ENCODE data around the gene GPRC5B.

The GPRC5B gene

DNA sequence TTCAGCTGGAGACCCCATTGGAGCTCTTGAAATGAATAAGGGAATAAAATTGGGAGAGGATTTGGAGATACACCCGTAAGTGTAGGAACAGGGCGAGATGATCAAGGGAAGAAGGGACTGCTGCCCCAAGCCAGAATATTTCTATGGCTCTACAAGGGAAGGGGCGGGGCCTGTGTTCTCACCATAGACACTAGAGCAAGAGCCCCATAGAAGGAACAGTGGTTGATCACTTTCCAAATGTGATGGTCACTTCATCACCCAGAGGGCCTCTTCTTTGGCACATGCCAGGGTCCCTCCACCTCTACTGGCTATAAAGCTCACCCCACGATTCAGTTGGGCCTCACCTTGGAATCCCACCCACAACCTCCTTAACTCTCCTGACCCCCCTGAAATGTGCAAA, 25.0 kb downstream of the GPRC5B start:
- no peak for DNase-seq (ENCODE audit: low spot score)
- TF ChIP-seq, protein P1, sequence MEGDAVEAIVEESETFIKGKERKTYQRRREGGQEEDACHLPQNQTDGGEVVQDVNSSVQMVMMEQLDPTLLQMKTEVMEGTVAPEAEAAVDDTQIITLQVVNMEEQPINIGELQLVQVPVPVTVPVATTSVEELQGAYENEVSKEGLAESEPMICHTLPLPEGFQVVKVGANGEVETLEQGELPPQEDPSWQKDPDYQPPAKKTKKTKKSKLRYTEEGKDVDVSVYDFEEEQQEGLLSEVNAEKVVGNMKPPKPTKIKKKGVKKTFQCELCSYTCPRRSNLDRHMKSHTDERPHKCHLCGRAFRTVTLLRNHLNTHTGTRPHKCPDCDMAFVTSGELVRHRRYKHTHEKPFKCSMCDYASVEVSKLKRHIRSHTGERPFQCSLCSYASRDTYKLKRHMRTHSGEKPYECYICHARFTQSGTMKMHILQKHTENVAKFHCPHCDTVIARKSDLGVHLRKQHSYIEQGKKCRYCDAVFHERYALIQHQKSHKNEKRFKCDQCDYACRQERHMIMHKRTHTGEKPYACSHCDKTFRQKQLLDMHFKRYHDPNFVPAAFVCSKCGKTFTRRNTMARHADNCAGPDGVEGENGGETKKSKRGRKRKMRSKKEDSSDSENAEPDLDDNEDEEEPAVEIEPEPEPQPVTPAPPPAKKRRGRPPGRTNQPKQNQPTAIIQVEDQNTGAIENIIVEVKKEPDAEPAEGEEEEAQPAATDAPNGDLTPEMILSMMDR (IDR thresholded peaks at IDR 0.05; ENCODE audit: extremely low read depth, missing control alignments), result no peak

DNA sequence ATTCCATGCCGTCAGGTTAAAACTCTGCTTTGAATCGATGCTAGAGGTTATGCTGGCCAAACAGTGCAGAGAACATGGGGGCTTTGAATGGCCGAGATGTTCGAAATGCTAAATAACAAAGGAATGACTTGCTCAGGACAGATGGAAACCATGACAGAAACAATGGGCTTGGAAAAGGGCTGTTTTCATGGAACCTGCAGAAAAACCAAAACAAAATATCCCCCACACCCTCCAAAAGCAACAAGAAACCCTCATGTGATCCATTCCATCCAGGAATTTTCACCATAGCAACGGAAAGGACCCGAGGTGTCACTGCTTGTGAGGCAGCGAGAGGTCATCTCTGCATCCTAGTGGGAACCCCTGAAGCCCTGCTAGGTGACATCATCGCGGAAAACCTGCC, 25.5 kb downstream of the GPRC5B start:
- no peak for DNase-seq (ENCODE audit: low spot score)
- TF ChIP-seq, protein P1 (IDR thresholded peaks at IDR 0.05; ENCODE audit: extremely low read depth, missing control alignments), result no peak

DNA sequence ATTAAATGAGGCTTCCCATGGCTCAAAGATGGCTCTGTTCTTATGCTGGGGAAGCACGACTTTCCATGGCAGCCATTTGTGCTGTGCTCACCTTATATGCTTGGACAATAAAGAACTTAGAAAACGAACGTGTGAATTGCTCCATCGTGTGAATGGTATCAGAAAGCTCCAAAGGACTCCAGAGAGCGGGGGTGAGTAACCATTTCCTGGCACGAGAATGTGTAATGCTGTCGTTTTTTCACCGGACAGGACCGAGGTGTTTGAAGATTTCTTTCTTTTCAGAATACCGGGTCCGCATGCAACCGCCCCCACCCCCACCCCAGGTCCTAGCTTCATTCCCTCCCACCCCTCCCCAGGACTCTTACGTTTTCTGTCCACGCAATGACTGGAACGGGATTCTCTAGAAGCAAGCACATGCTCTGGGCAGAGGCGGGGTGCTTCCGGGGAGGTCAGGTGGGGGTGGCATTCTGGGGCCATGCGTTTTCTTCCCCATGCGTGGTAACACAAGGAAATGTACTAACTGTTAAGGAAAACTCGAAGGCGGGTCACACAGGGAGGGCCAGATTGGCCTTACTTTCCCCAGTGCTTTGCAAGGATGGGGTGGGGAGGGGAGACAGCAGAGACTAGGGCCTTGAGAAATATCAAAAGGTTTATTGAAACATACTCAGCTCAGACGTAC, 26.2 kb downstream of the GPRC5B start:
- TF ChIP-seq, protein P1 (IDR thresholded peaks at IDR 0.05; ENCODE audit: extremely low read depth, missing control alignments), result no peak
- no peak for DNase-seq (ENCODE audit: low spot score)

DNA sequence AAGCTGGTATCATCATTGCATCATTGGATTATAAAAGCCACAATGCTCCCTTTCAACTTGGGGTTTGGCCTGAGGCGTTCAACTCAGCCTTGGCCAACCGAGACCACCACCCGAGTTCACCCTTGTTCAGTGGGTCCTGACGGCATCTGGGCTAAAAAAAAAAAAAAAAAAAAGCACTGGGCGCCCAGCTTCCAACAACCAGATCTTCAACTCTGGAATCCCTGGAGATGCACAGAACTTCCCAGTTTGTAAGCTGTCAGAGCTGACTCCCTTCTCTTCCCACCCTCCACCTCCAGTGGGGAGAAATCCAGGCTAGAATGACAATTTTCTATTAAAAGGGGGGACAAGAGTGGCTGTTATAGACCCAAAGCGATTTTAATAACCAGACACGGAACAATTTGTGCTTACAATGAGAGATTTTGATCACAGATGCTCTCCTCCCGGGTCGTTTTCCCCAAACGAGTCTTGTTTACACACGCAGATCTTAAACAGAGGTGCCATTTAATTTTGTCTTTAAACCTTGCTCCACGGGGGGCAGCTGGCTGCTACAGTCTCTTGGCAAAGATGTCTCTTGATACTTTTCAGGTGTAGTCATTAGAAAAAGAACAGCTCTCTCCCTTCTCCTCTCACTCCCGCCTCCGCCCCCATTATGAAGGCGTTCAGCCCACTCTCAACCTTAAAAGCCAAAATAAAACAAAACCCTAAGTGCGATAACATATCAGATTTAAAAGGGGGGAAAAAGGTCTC, 26.9 kb downstream of the GPRC5B start:
- no peak for DNase-seq (ENCODE audit: low spot score)
- TF ChIP-seq, protein P1 (IDR thresholded peaks at IDR 0.05; ENCODE audit: extremely low read depth, missing control alignments), result no peak

DNA sequence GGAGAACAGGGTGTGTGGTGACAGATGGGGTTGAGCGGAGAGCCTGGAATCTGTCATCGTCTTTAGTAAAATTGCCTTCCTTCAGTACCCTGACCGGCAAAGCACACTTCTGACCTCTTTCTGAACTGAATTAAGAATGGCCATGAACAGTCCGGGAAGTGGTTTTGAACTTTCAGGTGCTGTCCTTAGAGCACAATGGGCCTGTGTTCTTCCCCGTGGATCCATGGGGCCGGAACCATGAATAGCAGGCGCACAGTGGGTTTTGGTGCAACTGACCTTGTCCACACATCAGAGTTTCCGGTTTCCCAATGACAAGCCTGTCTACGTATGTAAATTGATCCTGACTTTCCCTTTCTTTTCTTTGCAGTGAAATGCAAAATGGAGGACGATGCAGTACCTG, 28.5 kb downstream of the GPRC5B start:
- TF ChIP-seq, protein P1 (IDR thresholded peaks at IDR 0.05; ENCODE audit: extremely low read depth, missing control alignments), result no peak

DNA sequence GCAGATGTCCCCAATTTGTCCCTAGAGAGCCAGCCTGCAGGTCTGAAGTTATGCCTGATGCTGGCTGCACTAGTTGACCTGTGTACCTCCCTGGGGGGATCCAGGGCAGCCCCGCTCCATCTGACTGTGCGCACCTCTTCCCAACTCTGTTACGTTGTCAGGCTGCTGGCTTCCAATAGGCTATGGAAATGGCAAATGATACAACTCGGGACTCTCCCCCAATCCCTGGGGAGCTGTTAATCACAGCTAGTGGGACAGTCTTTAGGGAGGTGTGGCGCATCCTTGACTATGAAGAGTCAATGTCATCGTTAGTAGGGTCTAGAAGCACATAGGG, 30.1 kb downstream of the GPRC5B start:
- TF ChIP-seq, protein P1 (IDR thresholded peaks at IDR 0.05; ENCODE audit: extremely low read depth, missing control alignments), result no peak
- no peak for DNase-seq (ENCODE audit: low spot score)

More for the DNA sequence above, 28.5 kb downstream of the GPRC5B start:
- DNase-seq (ENCODE audit: low spot score), result no peak

DNA sequence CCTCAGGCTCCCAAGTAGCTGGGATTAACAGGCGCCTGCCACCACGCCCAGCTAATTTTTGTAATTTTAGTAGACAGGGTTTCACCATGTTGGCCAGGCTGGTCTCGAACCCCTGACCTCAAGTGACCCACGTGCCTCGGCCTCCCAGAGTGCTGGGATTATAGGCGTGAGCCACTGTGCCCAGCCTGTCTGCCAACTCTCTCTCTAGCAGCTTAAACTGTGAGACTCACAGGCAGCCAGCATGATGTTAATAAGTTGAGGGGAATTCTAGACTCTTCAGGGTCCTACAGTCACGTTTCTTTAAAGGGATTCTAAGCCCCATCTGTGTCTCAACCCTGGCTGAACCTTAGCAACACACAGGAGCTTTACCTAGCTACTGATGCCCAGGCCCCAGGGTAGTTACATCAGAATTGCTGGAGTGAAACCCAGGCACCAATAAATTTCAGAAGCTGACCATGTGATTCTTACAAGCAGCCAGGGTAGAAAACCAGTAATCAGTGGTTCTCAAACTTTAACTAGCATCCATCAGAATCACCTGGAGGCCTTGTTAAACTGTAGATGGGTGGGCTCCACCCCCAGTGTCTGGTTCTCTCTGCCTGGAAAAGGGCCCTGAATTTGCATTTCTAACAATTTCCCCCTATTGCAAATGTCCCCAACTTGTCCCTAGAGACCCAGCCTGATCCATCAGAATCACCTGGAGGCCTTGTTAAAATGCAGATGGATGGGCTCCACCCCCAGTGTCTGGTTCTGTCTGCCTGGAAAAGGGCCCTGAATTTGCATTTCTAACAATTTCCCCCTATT, 30.7 kb downstream of the GPRC5B start:
- no peak for DNase-seq (ENCODE audit: low spot score)
- TF ChIP-seq, protein P1 (IDR thresholded peaks at IDR 0.05; ENCODE audit: extremely low read depth, missing control alignments), result no peak

Data from GM20000 (cell line).